Measurements from ENCODE around the gene PIP5KL1.

DNA sequence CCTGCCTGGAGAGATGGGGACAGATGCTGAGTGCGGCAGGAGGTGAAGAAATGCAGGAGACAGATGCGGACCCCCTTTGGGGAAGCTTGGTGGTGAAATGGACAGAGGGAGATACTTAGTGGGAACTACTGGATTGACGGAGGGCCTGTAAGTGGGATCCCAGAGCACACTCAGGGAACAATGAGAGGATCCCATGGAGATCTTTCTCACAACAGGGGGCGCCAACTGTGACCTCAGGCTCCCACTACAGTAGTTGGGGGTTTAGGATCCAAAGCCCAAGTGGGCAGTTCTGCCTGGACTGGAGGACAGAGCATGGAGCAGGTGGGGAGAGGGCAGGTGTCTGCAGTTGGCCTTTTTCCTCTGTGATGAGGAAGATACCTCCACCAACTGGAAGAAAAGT, 3.7 kb upstream of the PIP5KL1 start:
- no peak for TF ChIP-seq EZH2phosphoT487 (IDR thresholded peaks at IDR 0.05; ENCODE audit: borderline replicate concordance, low read length)
- TF ChIP-seq, protein P1, sequence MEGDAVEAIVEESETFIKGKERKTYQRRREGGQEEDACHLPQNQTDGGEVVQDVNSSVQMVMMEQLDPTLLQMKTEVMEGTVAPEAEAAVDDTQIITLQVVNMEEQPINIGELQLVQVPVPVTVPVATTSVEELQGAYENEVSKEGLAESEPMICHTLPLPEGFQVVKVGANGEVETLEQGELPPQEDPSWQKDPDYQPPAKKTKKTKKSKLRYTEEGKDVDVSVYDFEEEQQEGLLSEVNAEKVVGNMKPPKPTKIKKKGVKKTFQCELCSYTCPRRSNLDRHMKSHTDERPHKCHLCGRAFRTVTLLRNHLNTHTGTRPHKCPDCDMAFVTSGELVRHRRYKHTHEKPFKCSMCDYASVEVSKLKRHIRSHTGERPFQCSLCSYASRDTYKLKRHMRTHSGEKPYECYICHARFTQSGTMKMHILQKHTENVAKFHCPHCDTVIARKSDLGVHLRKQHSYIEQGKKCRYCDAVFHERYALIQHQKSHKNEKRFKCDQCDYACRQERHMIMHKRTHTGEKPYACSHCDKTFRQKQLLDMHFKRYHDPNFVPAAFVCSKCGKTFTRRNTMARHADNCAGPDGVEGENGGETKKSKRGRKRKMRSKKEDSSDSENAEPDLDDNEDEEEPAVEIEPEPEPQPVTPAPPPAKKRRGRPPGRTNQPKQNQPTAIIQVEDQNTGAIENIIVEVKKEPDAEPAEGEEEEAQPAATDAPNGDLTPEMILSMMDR (conservative IDR thresholded peaks at IDR 0.05; ENCODE audit: low read depth, low read length) = 0 out of 2 replicates have a peak, but pooled peaks have one; percentile 13
